NT2/D1 (cell line): ENCODE measurements around the gene NR3C1.

Experiments used
- DNase-seq: peaks from one replicate; pipeline ENCODE4 v3.0.0-alpha.2; 2011; ENCODE audit warnings: low read depth, low spot score
- H3K27me3 ChIP-seq: 2 replicates; pipeline ENCODE4 v1.6.0; 2011; ENCODE audit warnings: mild to moderate bottlenecking; ENCODE audit not compliant: insufficient read length, insufficient read depth
- H3K36me3 ChIP-seq: 2 replicates; pipeline ENCODE4 v1.6.1; 2011; ENCODE audit warnings: mild to moderate bottlenecking, low read length, mixed read lengths; ENCODE audit not compliant: insufficient read depth, insufficient read length
- H3K4me1 ChIP-seq: 2 replicates; pipeline ENCODE4 v1.5.1; 2011; ENCODE audit not compliant: insufficient read depth, insufficient read length
- H3K4me3 ChIP-seq: 2 replicates; pipeline ENCODE4 v1.5.1; 2011; ENCODE audit warnings: low read depth; ENCODE audit not compliant: insufficient read length
- H3K9ac ChIP-seq: 2 replicates; pipeline ENCODE4 v1.6.0; 2011; ENCODE audit warnings: low read depth; ENCODE audit not compliant: insufficient read length
- H3K9me3 ChIP-seq: 2 replicates; pipeline ENCODE4 v1.5.1; 2011; ENCODE audit warnings: mild to moderate bottlenecking, low read length; ENCODE audit not compliant: insufficient read depth
- SUZ12 ChIP-seq: IDR thresholded peaks from 2 replicates; pipeline ENCODE4 v1.6.1; 2011; ENCODE audit not compliant: insufficient read length, insufficient read depth; ENCODE audit errors: extremely low read depth
- YY1 ChIP-seq: IDR thresholded peaks from 2 replicates; pipeline ENCODE4 v1.6.1; 2011; ENCODE audit not compliant: insufficient read length, insufficient read depth
- ZNF274 ChIP-seq: IDR thresholded peaks from 2 replicates; pipeline ENCODE4 v1.6.1; 2011; ENCODE audit warnings: mild to moderate bottlenecking, low read depth, low read length

NR3C1 gene

GRCh38 chr5:143442385-143442784, 38.9 kb upstream of the NR3C1 start:
- Histone ChIP-seq H3K27me3 (no peaks in the 10 kb centered on the region), H3K4me1 (no peaks in the 10 kb centered on the region), H3K9ac (no peak overlapping the region), H3K4me3 (no peak overlapping the region), H3K36me3 (no peaks in the 10 kb centered on the region), H3K9me3 (no peaks in the 10 kb centered on the region)
- TF ChIP-seq YY1 (no peak), SUZ12 (no peak), ZNF274 (no peak)
- no peak for DNase-seq

- Histone ChIP-seq H3K4me3 (no peak overlapping the region), H3K9ac (no peak overlapping the region), H3K36me3 (no peaks in the 10 kb centered on the region), H3K27me3 (no peaks in the 10 kb centered on the region), H3K4me1 (no peaks in the 10 kb centered on the region), H3K9me3 (no peaks in the 10 kb centered on the region)
- TF ChIP-seq ZNF274 (no peak), YY1 (no peak), SUZ12 (no peak)
- no peak for DNase-seq
Measured at GRCh38 chr5:143440448-143441115, 37.1 kb upstream of the NR3C1 start.

GRCh38 chr5:143437666-143438273, 34.3 kb upstream of the NR3C1 start:
- Histone ChIP-seq H3K9me3 (no peaks in the 10 kb centered on the region), H3K4me1 (no peaks in the 10 kb centered on the region), H3K36me3 (no peaks in the 10 kb centered on the region), H3K27me3 (no peaks in the 10 kb centered on the region), H3K9ac (no peak overlapping the region), H3K4me3 (no peak overlapping the region)
- TF ChIP-seq YY1 (no peak), SUZ12 (no peak), ZNF274 (no peak)
- no peak for DNase-seq

- DNase-seq, result no peak
- Histone ChIP-seq H3K9me3 (no peaks in the 10 kb centered on the region), H3K4me3 (no peak overlapping the region), H3K27me3 (no peaks in the 10 kb centered on the region), H3K4me1 (no peaks in the 10 kb centered on the region), H3K9ac (no peak overlapping the region), H3K36me3 (no peaks in the 10 kb centered on the region)
- no peak for TF ChIP-seq ZNF274
- no peak for TF ChIP-seq SUZ12
- TF ChIP-seq YY1, result no peak
Measured at GRCh38 chr5:143436871-143437270, 33.4 kb upstream of the NR3C1 start.

- DNase-seq, result no peak
- Histone ChIP-seq H3K4me1 (no peaks in the 10 kb centered on the region), H3K36me3 (no peaks in the 10 kb centered on the region), H3K9me3 (no peaks in the 10 kb centered on the region), H3K4me3 (no peak overlapping the region), H3K9ac (no peak overlapping the region), H3K27me3 (no peaks in the 10 kb centered on the region)
- TF ChIP-seq SUZ12, result no peak
- no peak for TF ChIP-seq YY1
- no peak for TF ChIP-seq ZNF274
Measured at GRCh38 chr5:143435210-143435657, 31.7 kb upstream of the NR3C1 start.

- H3K27me3 ChIP-seq, result no peaks in the 10 kb centered on the region
- TF ChIP-seq YY1, result no peak
- no peak for TF ChIP-seq ZNF274
- TF ChIP-seq SUZ12, result no peak
- H3K9me3 ChIP-seq, result no peaks in the 10 kb centered on the region
- no peak overlapping the region for H3K4me3 ChIP-seq
- H3K9ac ChIP-seq, result no peak overlapping the region
- DNase-seq, result no peak
- no peaks in the 10 kb centered on the region for H3K4me1 ChIP-seq
- H3K36me3 ChIP-seq, result no peaks in the 10 kb centered on the region
Measured at GRCh38 chr5:143434261-143435209, 31.0 kb upstream of the NR3C1 start.

- H3K9ac ChIP-seq, result no peak overlapping the region
- DNase-seq, result no peak
- H3K4me3 ChIP-seq, result no peak overlapping the region
- no peaks in the 10 kb centered on the region for H3K9me3 ChIP-seq
- no peaks in the 10 kb centered on the region for H3K27me3 ChIP-seq
- no peaks in the 10 kb centered on the region for H3K4me1 ChIP-seq
- H3K36me3 ChIP-seq, result no peaks in the 10 kb centered on the region
- no peak for TF ChIP-seq ZNF274
- TF ChIP-seq SUZ12, result no peak
- no peak for TF ChIP-seq YY1
Measured at GRCh38 chr5:143433670-143434069, 30.2 kb upstream of the NR3C1 start.
